NT2/D1 (cell line): ENCODE measurements around the gene TUBA3D.
"Not testable (repeated sequence)": the region's sequence is repeated elsewhere in the genome, so short reads cannot be mapped to it uniquely, and the experiment has no call there.

ENCODE experiments used
- DNase-seq: peaks from one replicate; pipeline ENCODE4 v3.0.0-alpha.2; 2011; ENCODE audit warnings: low read depth, low spot score
- H3K27me3 ChIP-seq: 2 replicates; pipeline ENCODE4 v1.6.0; 2011; ENCODE audit warnings: mild to moderate bottlenecking; ENCODE audit not compliant: insufficient read length, insufficient read depth
- H3K36me3 ChIP-seq: 2 replicates; pipeline ENCODE4 v1.6.1; 2011; ENCODE audit warnings: mild to moderate bottlenecking, low read length, mixed read lengths; ENCODE audit not compliant: insufficient read depth, insufficient read length
- H3K4me1 ChIP-seq: 2 replicates; pipeline ENCODE4 v1.5.1; 2011; ENCODE audit not compliant: insufficient read depth, insufficient read length
- H3K4me3 ChIP-seq: 2 replicates; pipeline ENCODE4 v1.5.1; 2011; ENCODE audit warnings: low read depth; ENCODE audit not compliant: insufficient read length
- H3K9ac ChIP-seq: 2 replicates; pipeline ENCODE4 v1.6.0; 2011; ENCODE audit warnings: low read depth; ENCODE audit not compliant: insufficient read length
- H3K9me3 ChIP-seq: 2 replicates; pipeline ENCODE4 v1.5.1; 2011; ENCODE audit warnings: mild to moderate bottlenecking, low read length; ENCODE audit not compliant: insufficient read depth

TUBA3D gene

GRCh38 chr2:131467722-131468121, 8.2 kb upstream of the TUBA3D start:
- H3K9ac ChIP-seq, H3K36me3 ChIP-seq, H3K4me3 ChIP-seq, H3K4me1 ChIP-seq, H3K9me3 ChIP-seq, DNase-seq, H3K27me3 ChIP-seq: not testable (repeated sequence)

- not testable (repeated sequence) for H3K9me3 ChIP-seq, H3K27me3 ChIP-seq, H3K36me3 ChIP-seq, H3K4me1 ChIP-seq, H3K4me3 ChIP-seq, H3K9ac ChIP-seq, DNase-seq
Measured at GRCh38 chr2:131470944-131471343, 5.0 kb upstream of the TUBA3D start.

- not testable (repeated sequence) for H3K27me3 ChIP-seq, H3K36me3 ChIP-seq, DNase-seq, H3K4me3 ChIP-seq, H3K9me3 ChIP-seq, H3K9ac ChIP-seq, H3K4me1 ChIP-seq
Measured at GRCh38 chr2:131471624-131472023, 4.3 kb upstream of the TUBA3D start.

- H3K27me3 ChIP-seq, H3K4me3 ChIP-seq, H3K9ac ChIP-seq, H3K4me1 ChIP-seq, DNase-seq, H3K36me3 ChIP-seq, H3K9me3 ChIP-seq: not testable (repeated sequence)
Measured at GRCh38 chr2:131473266-131473665, 2.7 kb upstream of the TUBA3D start.

- not testable (repeated sequence) for H3K27me3 ChIP-seq, H3K9me3 ChIP-seq, H3K9ac ChIP-seq, H3K4me3 ChIP-seq, H3K4me1 ChIP-seq, DNase-seq, H3K36me3 ChIP-seq
Measured at GRCh38 chr2:131476363-131476762, 444 bp downstream of the TUBA3D start.

- H3K9me3 ChIP-seq, H3K4me1 ChIP-seq, H3K27me3 ChIP-seq, H3K9ac ChIP-seq, H3K4me3 ChIP-seq, DNase-seq, H3K36me3 ChIP-seq: not testable (repeated sequence)
Measured at GRCh38 chr2:131477227-131477626, 1.3 kb downstream of the TUBA3D start.

GRCh38 chr2:131478074-131478849, 2.3 kb downstream of the TUBA3D start:
- not testable (repeated sequence) for H3K4me3 ChIP-seq, H3K27me3 ChIP-seq, DNase-seq, H3K36me3 ChIP-seq, H3K9me3 ChIP-seq, H3K4me1 ChIP-seq, H3K9ac ChIP-seq

- H3K4me3 ChIP-seq, DNase-seq, H3K4me1 ChIP-seq, H3K9ac ChIP-seq, H3K9me3 ChIP-seq, H3K27me3 ChIP-seq: not testable (repeated sequence)
- peaks cover 16% of the 10 kb centered on the region for H3K36me3 ChIP-seq
Measured at GRCh38 chr2:131478850-131479461, 3.0 kb downstream of the TUBA3D start.

- not testable (repeated sequence) for H3K4me1 ChIP-seq, DNase-seq, H3K9me3 ChIP-seq, H3K27me3 ChIP-seq, H3K4me3 ChIP-seq, H3K9ac ChIP-seq
- peaks cover 29% of the 10 kb centered on the region for H3K36me3 ChIP-seq
Measured at GRCh38 chr2:131480351-131480750, 4.4 kb downstream of the TUBA3D start.

GRCh38 chr2:131482506-131483155, 6.7 kb downstream of the TUBA3D start:
- H3K27me3 ChIP-seq, DNase-seq, H3K9ac ChIP-seq, H3K4me1 ChIP-seq, H3K9me3 ChIP-seq, H3K4me3 ChIP-seq: not testable (repeated sequence)
- peaks cover 38% of the 10 kb centered on the region for H3K36me3 ChIP-seq

GRCh38 chr2:131483981-131484820, 8.3 kb downstream of the TUBA3D start:
- not testable (repeated sequence) for H3K9me3 ChIP-seq, H3K27me3 ChIP-seq, H3K4me1 ChIP-seq, H3K9ac ChIP-seq, DNase-seq, H3K4me3 ChIP-seq
- H3K36me3 ChIP-seq = peaks cover 51% of the 10 kb centered on the region
